Lower lobe of right lung (tissue), 2 donors: ENCODE data around the gene PRDM11. TPM values are rescaled to one million over a fixed set of nuclear protein-coding genes. Genes with fewer than 3 reads are reported as not detected.

Experiments
- ATAC-seq, 2 donors: fragments of 200-7000 bp; cut with Tn5 transposase; one replicate each; pipeline ENCODE4 v1.9.1; 2020 to 2022; ENCODE audit warnings: mild to moderate bottlenecking in 2 of 2, moderate library complexity in 2 of 2
- DNase-seq: peaks from one replicate; pipeline ENCODE4 v3.0.0-alpha.2; 2020
- H3K27ac ChIP-seq: fragments of 200-600 bp; one replicate; pipeline ENCODE4 v1.8.0; 2022
- H3K27me3 ChIP-seq: fragments of 200-600 bp; one replicate; pipeline ENCODE4 v1.8.0; 2022; ENCODE audit warnings: low read depth
- H3K36me3 ChIP-seq: fragments of 200-600 bp; one replicate; pipeline ENCODE4 v1.8.0; 2022; ENCODE audit warnings: mild to moderate bottlenecking
- H3K4me1 ChIP-seq: fragments of 200-600 bp; one replicate; pipeline ENCODE4 v1.8.0; 2022
- H3K4me3 ChIP-seq: fragments of 200-600 bp; one replicate; pipeline ENCODE4 v1.8.0; 2022; ENCODE audit warnings: mild to moderate bottlenecking
- H3K9me3 ChIP-seq: fragments of 200-600 bp; one replicate; pipeline ENCODE4 v1.8.0; 2022
- CTCF ChIP-seq: fragments of 200-600 bp; IDR thresholded peaks from one replicate; pipeline ENCODE4 v1.8.0; 2022; ENCODE audit warnings: antibody characterized with exemption, mild to moderate bottlenecking
- intact Hi-C: fragments of 100-400 bp; cut with DNase I; formaldehyde crosslinking; loops from one replicate; pipeline ENCODE4 v1.11.0; 2022
- total RNA-seq: library from RNA; stranded (reverse); fragmentation: NEBNext Ultra II Directional; extraction: Animal tissue kit (Norgen Biotek cat#: 25700); gene quantifications from one replicate; pipeline ENCODE4 v1.2.1, GENCODE V29; 2021
- donor health status: DM: no; HTN: yes; CAD: no; lungs with severe emphysema.

PRDM11 gene
- total RNA-seq, 1 donor from 2014 or later = 15.1 TPM

- ATAC-seq (no peak), DNase-seq (no peak)
- Histone ChIP-seq H3K9me3 (no peaks in the 10 kb centered on the region), H3K4me1 (no peaks in the 10 kb centered on the region), H3K36me3 (peaks cover 61% of the 10 kb centered on the region), H3K27me3 (no peaks in the 10 kb centered on the region), H3K27ac (no peak overlapping the region), H3K4me3 (no peak overlapping the region)
- no peak for TF ChIP-seq CTCF
- intact Hi-C loops = no loop called here
Observed at GRCh38 chr11:45224766-45225165, 78.3 kb downstream of the PRDM11 start.

- Histone ChIP-seq H3K27ac (no peak overlapping the region), H3K9me3 (no peaks in the 10 kb centered on the region), H3K4me1 (no peaks in the 10 kb centered on the region), H3K4me3 (no peak overlapping the region), H3K36me3 (peaks cover 59% of the 10 kb centered on the region), H3K27me3 (no peaks in the 10 kb centered on the region)
- DNase-seq = no peak
- intact Hi-C loops = no loop called here
- TF ChIP-seq CTCF = no peak
- no peak for ATAC-seq
Observed at GRCh38 chr11:45225277-45225676, 78.8 kb downstream of the PRDM11 start.

GRCh38 chr11:45225961-45226871 lies 79.8 kb downstream of the PRDM11 start:
- Histone ChIP-seq H3K27me3 (no peaks in the 10 kb centered on the region), H3K4me3 (no peak overlapping the region), H3K4me1 (no peaks in the 10 kb centered on the region), H3K9me3 (no peaks in the 10 kb centered on the region), H3K36me3 (peaks cover 58% of the 10 kb centered on the region), H3K27ac (no peak overlapping the region)
- TF ChIP-seq CTCF = no peak
- DNase-seq (no peak), ATAC-seq (peak in 1 of 2 donors; percentile 9)
- intact Hi-C loops = no loop called here

GRCh38 chr11:45226901-45227300 lies 80.5 kb downstream of the PRDM11 start:
- Histone ChIP-seq H3K4me1 (no peaks in the 10 kb centered on the region), H3K4me3 (no peak overlapping the region), H3K27ac (no peak overlapping the region), H3K27me3 (no peaks in the 10 kb centered on the region), H3K9me3 (no peaks in the 10 kb centered on the region), H3K36me3 (peaks cover 51% of the 10 kb centered on the region)
- intact Hi-C loops = no loop called here
- TF ChIP-seq CTCF = no peak
- peak in 1 of 2 donors; percentile 7 for ATAC-seq
- no peak for DNase-seq

- ATAC-seq (no peak), DNase-seq (no peak)
- Histone ChIP-seq H3K27ac (no peak overlapping the region), H3K27me3 (no peaks in the 10 kb centered on the region), H3K36me3 (peaks cover 41% of the 10 kb centered on the region), H3K9me3 (no peaks in the 10 kb centered on the region), H3K4me3 (no peak overlapping the region), H3K4me1 (no peaks in the 10 kb centered on the region)
- TF ChIP-seq CTCF = no peak
- intact Hi-C loops = no loop called here
Observed at GRCh38 chr11:45227836-45228235, 81.4 kb downstream of the PRDM11 start.
